SW480 (cell line): ENCODE data around the gene FUZ.

Experiments
- DNase-seq: peaks from one replicate; pipeline ENCODE4 v3.0.0-alpha.2; 2016; ENCODE audit warnings: low spot score

FUZ gene

DNA sequence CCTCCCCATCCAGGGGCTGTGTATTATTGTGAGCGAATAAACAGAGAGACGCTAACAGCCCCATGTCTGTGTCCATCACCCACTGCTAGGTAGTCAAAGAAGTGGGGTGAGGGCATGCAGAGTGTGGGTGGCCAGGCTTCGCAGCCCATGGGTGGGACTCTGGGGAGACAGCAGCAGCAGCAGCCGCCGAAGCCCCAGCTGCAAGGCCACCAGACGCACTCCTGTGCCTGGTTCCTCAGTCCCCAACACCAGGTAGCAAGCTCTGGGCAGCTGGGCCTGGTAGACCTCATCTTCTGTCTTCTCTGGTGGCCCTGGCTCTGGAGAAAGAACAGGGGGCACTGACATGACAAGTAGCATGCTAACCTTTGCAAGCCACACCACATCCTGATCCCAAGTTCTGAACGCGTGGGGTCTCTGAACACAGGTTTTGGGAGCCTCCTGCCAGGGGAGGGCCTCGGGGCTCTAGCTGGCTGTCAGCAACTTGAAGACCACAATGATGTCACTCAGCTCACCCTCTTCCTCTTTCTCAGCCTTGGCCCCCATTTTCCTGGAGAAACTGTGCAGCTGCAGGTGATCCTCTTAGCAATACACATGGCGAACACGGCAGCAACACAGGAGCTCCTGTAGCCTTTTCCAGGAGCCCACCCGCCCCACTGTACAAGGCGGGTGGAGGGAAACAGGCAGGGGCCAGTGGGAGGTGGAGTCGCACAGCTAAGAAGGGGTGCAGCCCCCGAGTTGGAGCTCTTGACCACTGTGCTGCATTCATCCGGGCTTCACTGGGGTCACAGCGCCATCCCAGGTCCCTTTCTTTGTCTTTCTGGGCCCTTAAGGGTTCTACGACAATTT, 5.8 kb downstream of the FUZ start:
- DNase-seq: no peak

DNA sequence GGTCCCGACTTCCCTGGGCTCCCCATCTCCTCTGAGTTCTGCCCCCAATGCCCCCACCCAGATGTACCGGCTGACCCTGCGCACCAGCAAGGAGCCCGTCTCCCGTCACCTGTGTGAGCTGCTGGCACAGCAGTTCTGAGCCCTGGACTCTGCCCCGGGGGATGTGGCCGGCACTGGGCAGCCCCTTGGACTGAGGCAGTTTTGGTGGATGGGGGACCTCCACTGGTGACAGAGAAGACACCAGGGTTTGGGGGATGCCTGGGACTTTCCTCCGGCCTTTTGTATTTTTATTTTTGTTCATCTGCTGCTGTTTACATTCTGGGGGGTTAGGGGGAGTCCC, 6.5 kb downstream of the FUZ start:
- DNase-seq: no peak

DNA sequence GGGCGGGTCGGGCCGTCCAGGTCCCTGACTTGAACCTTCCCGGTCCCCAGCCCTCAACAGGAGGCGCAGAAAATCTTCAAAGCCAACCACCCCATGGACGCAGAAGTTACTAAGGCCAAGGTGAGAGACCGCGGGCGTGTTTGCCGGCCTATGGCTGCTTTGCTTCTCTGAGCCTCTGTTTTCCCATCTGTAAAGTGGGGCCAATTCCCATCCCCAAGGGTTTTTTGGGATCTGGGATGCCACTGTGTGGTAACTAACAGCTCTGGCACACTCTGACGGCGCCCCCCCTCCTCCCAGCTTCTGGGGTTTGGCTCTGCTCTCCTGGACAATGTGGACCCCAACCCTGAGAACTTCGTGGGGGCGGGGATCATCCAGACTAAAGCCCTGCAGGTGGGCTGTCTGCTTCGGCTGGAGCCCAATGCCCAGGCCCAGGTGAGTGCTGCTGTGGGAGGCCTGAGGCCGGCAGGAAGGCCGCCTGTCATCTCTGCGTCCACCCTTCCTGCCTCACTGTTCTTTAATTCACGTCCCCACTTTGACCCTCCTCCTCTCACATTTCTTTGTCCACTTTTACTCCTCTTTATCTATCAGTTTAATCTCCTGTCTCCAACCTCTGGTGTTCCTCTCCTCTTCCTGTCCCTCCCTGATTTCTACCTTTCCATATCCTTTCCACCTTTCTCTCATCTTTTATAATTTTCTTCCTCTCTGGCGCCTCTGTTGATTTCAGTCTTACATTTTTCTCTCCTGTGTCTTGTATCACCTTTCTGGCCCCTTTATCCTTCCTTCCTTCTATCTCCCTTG, 7.1 kb downstream of the FUZ start:
- no peak for DNase-seq

GRCh38 chr19:49803529-49803856, 9.6 kb downstream of the FUZ start:
- no peak for DNase-seq

DNA sequence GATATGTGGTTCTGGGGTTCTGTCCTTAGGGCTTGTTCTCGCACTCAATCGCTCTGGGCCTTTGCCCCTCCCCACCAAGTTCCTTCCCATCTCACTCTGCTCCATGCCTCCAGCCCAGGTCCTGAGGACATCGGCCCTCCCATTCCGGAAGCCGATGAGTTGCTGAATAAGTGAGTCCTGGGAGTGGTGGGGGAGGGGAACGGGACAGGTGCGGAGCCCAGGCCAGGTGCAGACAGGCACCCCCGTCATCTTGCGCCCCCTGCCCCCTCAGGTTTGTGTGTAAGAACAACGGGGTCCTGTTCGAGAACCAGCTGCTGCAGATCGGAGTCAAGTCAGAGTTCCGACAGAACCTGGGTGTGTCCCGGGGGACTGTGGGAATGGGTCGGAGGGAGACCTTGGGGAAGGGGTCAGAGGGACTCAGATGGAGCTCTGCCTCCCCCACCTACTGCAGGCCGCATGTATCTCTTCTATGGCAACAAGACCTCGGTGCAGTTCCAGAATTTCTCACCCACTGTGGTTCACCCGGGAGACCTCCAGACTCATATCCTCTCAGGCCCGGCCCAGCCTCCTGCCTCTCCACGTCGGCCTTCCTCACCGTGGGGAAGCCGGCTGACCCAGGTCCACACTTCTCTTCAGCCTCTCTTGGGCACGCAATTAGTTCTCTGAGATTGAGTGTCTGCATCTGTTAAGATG, 10.1 kb downstream of the FUZ start:
- DNase-seq: no peak

DNA sequence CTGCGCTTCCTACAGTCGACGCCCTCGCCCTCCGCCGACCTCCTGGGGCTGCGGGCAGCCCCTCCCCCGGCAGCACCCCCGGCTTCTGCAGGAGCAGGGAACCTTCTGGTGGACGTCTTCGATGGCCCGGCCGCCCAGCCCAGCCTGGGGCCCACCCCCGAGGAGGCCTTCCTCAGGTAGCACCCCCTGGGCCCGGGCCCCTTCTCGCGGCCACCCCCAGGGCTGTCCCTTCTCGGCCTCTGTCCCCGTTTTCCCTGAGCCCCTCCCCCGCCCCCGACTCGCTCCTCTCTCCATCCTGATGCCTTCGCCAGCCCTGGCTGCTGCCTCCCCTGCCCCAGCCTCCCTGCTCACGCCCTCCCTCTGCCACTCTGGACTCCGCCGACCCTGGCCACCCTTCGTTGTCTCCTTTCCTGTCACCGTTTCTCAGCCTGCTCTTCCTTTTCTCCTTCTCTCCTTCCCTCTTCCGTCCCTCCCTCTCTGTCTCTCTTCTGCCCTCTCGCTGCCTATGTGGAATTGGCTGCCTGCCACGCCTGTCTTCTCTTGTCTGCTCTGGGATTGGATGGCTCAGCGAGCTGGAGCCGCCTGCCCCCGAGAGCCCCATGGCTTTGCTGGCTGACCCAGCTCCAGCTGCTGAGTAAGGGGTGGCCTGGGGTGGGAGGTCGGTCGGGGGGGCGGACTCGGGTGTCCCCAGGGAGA, 11.0 kb downstream of the FUZ start:
- no peak for DNase-seq

- no peak for DNase-seq
Observed at GRCh38 chr19:49801401-49801888, 11.6 kb downstream of the FUZ start.

DNA sequence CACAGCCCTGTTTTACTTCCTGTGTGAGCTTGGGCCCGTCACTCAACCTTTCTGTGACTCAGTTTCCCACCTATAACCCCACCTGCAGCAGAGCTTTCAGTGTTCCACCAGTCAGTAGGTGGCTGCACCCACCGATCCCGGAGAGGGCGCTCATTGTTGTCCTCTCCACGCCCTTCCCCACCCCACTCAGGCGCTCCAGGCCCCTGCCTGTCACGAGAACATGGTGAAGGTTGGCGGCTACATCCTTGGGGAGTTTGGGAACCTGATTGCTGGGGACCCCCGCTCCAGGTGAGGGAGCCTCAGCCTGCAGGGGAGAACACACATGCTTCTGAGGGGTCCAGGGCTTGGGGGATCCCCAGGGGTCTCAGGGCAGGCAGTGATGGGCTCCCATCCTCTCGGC, 12.3 kb downstream of the FUZ start:
- DNase-seq: no peak

DNA sequence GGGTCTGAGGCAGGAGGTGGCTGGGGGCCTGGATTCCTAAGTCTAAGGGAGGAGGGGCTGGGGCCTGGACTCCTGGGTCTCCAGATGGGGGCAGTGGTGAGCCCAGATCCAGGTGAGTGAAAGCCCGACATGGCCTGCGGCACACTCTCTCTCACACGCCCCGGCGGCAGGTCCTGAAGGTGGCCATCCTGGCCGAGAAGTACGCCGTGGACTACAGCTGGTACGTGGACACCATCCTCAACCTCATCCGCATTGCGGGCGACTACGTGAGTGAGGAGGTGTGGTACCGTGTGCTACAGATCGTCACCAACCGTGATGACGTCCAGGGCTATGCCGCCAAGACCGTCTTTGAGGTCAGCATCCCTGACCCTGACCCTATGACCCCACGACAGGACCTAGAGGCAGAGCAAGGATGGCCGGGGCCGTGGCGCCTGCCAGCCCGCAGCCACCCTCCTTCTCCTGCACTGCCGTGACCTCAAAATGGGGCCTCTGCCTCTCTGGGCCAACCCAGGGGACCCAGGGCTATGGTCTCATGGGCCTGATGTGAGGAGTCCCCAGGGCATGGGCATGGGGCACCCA, 13.2 kb downstream of the FUZ start:
- DNase-seq: no peak

- DNase-seq: no peak
Observed at GRCh38 chr19:49799271-49799797, 13.8 kb downstream of the FUZ start.

DNA sequence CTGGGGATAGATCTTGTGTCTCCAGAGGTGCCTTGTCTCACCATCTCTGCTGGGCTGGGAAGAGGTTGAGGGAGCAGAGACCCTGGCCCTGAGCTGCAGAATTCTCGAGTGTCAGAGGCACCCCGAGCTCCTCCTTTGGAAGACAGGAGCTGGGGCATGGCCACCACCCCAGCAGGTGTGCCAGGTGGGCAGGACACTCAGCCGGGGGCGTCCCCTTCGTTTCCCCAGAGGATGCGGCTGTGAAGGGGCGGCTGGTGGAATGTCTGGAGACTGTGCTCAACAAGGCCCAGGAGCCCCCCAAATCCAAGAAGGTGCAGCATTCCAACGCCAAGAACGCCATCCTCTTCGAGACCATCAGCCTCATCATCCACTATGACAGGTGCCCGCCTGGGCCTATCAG, 14.5 kb downstream of the FUZ start:
- no peak for DNase-seq

GRCh38 chr19:49795615-49796014, 17.5 kb downstream of the FUZ start:
- no peak for DNase-seq

DNA sequence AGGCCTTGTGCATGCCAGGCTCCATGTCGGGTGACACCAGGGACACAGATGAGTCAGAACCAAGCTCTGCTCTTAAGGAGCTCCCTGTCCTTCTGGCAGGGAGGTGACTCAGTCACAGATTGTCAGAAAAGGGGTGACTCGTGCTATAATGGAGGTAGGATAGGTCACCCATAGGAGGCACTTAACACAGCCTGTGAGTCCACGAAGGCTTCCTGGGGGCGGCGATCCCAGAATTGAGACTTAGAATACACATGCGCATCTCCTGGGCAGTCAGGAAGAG, 19.6 kb downstream of the FUZ start:
- peak; percentile 38 for DNase-seq

DNA sequence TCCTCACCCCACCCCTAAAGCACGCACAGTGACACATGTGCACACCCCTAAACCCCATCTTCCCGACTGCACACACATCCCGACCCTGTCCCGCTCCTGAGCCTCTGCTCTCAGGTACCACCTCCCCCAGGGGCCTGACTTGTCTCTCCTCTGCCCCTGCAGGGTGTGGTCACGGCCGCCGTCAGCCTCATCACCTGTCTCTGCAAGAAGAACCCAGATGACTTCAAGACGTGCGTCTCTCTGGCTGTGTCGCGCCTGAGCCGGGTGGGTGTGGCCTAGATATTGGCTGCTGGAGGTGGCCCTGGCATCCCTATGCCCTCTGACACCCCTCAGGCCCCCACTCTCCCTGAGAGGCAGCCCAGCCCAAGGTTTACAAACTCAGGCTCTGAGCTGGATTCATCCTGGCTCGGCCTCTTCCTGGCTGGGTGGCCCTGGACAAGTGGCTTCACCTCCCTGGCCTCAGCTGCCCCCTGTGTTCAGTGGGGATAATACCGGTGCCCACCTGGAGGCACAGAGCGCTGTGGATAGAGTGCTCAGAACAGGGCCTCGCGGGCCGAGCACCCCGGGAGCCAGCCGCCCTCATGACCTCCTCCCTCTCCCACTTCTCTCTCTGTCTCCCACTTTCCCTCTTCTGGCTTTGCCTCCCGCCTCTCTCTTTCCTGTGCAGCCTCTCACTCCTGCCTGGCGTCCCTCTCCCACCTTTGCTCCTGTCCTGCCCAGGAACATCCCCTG, 20.1 kb downstream of the FUZ start:
- DNase-seq: no peak

- DNase-seq: no peak
Observed at GRCh38 chr19:49791776-49792445, 21.2 kb downstream of the FUZ start.

GRCh38 chr19:49790866-49791265, 22.2 kb downstream of the FUZ start:
- no peak for DNase-seq

GRCh38 chr19:49788857-49789256, 24.2 kb downstream of the FUZ start:
- no peak for DNase-seq

DNA sequence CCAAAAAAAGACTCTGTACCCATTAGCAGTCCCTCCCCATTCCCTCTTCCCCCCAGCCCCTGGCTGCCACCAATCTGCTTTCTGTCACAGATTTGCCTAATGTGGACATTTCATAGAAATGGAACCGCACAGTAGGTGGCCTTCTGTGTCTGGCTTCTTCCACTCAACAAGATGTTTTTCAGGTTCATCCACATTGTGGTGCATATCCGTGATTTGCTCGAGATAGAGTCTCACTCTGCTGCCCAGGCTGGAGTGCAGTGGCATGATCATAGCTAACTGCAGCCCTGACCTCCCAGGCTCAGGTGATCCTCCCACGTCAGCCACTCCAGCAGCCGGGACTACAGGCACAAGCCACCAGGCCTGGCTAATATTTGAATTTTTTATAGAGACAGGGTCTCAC, 25.3 kb downstream of the FUZ start:
- no peak for DNase-seq

- peak; percentile 32 for DNase-seq
Observed at GRCh38 chr19:49786376-49786820, 26.7 kb downstream of the FUZ start.

GRCh38 chr19:49782515-49782914, 30.6 kb downstream of the FUZ start:
- no peak for DNase-seq

GRCh38 chr19:49781394-49781793, 31.7 kb downstream of the FUZ start:
- no peak for DNase-seq
